Activated CD8-positive, alpha-beta T cell treated with anti-CD3 and anti-CD28 coated beads for 36 hours (primary cell): Measurements from ENCODE around the gene TMPRSS13. TPM values are rescaled to one million over a fixed set of nuclear protein-coding genes. Genes with fewer than 3 reads are reported as not detected.

Source experiments
- ATAC-seq: fragments of 200-7000 bp; cut with Tn5 transposase; one replicate; pipeline ENCODE4 v1.10.0; 2021; ENCODE audit warnings: mild to moderate bottlenecking, moderate library complexity
- CTCF ChIA-PET: fragments of 350-600 bp; sonication (Branson Sonifier 250); formaldehyde crosslinking; loops from one replicate; lab custom pipeline; 2021; ENCODE audit warnings: antibody characterized with exemption; lab: Charles Lee
- POLR2A ChIA-PET: fragments of 350-600 bp; sonication (Branson Sonifier 250); formaldehyde crosslinking; loops from one replicate; lab custom pipeline; 2021; ENCODE audit warnings: antibody characterized with exemption; lab: Charles Lee
- DNase-seq: peaks from one replicate; pipeline ENCODE4 v3.0.0-alpha.2; 2020
- H3K27ac Mint-ChIP-seq: one replicate; pipeline ENCODE4 v1.8.0; 2021; ENCODE audit warnings: mild to moderate bottlenecking, mixed read lengths
- H3K27me3 Mint-ChIP-seq: one replicate; pipeline ENCODE4 v1.8.0; 2021; ENCODE audit warnings: mixed read lengths
- H3K36me3 Mint-ChIP-seq: one replicate; pipeline ENCODE4 v1.8.0; 2021; ENCODE audit warnings: low read depth, mixed read lengths
- H3K4me1 Mint-ChIP-seq: one replicate; pipeline ENCODE4 v1.8.0; 2021; ENCODE audit warnings: low read depth, mixed read lengths
- H3K4me3 Mint-ChIP-seq: one replicate; pipeline ENCODE4 v1.8.0; 2021; ENCODE audit warnings: mild to moderate bottlenecking, moderate library complexity, mixed read lengths
- H3K9me3 Mint-ChIP-seq: one replicate; pipeline ENCODE4 v1.8.0; 2021; ENCODE audit warnings: mixed read lengths
- intact Hi-C: fragments of 100-400 bp; cut with micrococcal nuclease; formaldehyde crosslinking; loops from one replicate; pipeline ENCODE4 v1.10.0; 2022
- total RNA-seq, 2 experiments: library from RNA; stranded (reverse); gene quantifications; one replicate each; pipeline ENCODE4 v1.2.3, GENCODE V29; 2021
- TF ChIP-seq, protein P1 (sequence below): fragments of 200-600 bp; IDR thresholded peaks from one replicate; pipeline ENCODE4 v1.8.0; 2022; ENCODE audit warnings: antibody characterized with exemption, mild to moderate bottlenecking

TMPRSS13 gene
- total RNA-seq, 2 experiments from 2014 or later, result 3.5 to 4.7 TPM

DNA sequence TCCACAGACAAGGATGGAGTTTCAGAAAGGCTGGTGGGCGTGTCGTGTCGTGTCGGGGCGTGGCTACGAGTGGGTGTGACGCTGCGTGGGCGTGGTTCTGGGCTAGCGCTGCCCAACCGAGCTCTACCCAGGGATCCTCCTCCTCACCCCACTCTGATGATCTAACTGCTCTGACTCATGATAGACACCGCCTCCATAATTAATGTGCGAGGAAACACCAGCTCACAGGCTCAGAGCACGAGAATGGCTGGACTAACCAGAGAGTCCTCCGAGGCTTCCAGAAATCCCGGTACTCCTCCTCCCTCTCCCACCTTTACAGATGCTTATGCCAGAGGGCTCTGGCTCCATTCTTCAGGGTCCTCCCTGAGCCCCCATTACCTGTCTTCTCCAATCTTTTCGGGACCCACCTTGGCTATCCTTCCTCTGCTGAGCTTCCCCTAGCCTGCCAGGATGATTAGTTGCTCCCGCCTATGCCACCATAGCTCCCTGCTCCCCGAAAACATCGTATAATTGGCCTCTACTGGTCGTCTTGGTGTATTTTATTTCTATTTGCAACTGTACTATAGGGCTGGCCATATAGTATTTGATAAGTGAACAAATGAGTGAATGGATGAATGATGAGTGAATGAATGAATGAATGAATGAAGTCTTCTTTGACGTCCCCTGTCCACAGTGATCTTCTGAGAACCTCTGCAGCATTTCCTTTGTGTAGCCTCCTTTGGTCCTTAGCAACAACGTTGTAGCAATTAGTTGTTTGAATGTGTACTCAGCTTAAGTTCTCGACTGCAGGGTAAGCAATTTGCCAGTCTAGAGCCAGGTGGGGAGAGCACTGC, 21.7 kb downstream of the TMPRSS13 start:
- POLR2A ChIA-PET, result interaction anchor here (1.2 kb wide), 1 partner anchor 43 kb away, joined by 3 read pairs; no protein-coding TSS in a partner anchor
- peaks cover 17% of the 10 kb centered on the region for H3K4me1 Mint-ChIP-seq

DNA sequence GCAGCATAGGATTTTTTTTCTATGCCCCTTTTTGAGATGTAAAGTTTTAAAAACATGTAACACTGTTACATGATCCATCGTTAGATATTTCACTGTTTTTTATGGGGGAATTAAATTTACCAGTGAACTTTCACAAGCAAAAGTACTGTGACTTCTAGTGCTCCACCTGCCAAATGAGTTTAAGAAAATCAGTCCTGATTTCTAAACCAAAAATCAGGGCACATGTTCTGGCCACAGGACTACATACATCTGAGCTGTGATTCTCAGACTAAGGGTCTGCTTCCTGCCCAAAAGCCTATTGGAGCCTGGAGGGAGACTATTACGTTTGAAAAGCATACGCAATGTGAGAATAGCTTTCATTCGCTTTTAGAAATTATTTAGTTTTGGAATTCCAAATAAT, 22.5 kb downstream of the TMPRSS13 start:
- DNase-seq (no peak), ATAC-seq (no peak)
- Mint-ChIP-seq H3K27me3 (no peaks in the 10 kb centered on the region), H3K27ac (no peak overlapping the region), H3K9me3 (no peaks in the 10 kb centered on the region), H3K36me3 (no peaks in the 10 kb centered on the region), H3K4me1 (peaks cover 17% of the 10 kb centered on the region), H3K4me3 (no peak overlapping the region)
- POLR2A ChIA-PET, result no interaction called here
- CTCF ChIA-PET, result interaction anchor here (0.9 to 3.8 kb wide), 6 partner anchors 10 to 147 kb away, joined by 3 to 21 read pairs (median 5); no protein-coding TSS in a partner anchor
- TF ChIP-seq, protein P1, sequence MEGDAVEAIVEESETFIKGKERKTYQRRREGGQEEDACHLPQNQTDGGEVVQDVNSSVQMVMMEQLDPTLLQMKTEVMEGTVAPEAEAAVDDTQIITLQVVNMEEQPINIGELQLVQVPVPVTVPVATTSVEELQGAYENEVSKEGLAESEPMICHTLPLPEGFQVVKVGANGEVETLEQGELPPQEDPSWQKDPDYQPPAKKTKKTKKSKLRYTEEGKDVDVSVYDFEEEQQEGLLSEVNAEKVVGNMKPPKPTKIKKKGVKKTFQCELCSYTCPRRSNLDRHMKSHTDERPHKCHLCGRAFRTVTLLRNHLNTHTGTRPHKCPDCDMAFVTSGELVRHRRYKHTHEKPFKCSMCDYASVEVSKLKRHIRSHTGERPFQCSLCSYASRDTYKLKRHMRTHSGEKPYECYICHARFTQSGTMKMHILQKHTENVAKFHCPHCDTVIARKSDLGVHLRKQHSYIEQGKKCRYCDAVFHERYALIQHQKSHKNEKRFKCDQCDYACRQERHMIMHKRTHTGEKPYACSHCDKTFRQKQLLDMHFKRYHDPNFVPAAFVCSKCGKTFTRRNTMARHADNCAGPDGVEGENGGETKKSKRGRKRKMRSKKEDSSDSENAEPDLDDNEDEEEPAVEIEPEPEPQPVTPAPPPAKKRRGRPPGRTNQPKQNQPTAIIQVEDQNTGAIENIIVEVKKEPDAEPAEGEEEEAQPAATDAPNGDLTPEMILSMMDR, result no peak
- intact Hi-C loops, result no loop called here

More for the DNA sequence above, 21.7 kb downstream of the TMPRSS13 start:
- ATAC-seq (peak; percentile 98), DNase-seq (peak; percentile 90)
- Mint-ChIP-seq H3K4me3 (peak overlapping the region; percentile 63), H3K36me3 (no peaks in the 10 kb centered on the region), H3K27ac (peak overlapping the region; percentile 64), H3K9me3 (no peaks in the 10 kb centered on the region), H3K27me3 (no peaks in the 10 kb centered on the region)
- CTCF ChIA-PET, result interaction anchor here (0.9 to 3.8 kb wide), 7 partner anchors 9 to 148 kb away, joined by 3 to 21 read pairs (median 5); no protein-coding TSS in a partner anchor
- TF ChIP-seq, protein P1, result no peak
- intact Hi-C loops, result no loop called here

DNA sequence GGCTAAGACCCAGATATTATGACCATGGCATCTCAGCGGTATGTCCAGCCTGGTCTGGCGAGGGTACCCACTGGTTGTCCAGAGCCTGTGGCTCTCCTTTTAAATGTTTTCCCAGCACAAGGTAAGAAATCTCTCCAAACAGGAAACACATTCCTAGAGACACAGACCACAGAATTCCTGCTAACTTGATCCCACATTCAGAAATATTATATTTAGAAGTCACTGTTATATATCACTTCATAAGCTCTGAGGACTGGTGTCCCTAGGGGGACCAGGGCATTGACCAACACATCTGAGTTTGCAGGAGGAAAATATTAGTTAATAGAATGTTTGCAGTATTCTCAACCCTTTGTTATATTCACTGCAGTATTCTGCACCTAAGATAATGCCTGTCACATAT, 23.1 kb downstream of the TMPRSS13 start:
- no peak for ATAC-seq
- TF ChIP-seq, protein P1, result no peak
- no peaks in the 10 kb centered on the region for H3K27me3 Mint-ChIP-seq
- H3K9me3 Mint-ChIP-seq, result no peaks in the 10 kb centered on the region
- no peaks in the 10 kb centered on the region for H3K36me3 Mint-ChIP-seq
- no peak overlapping the region for H3K27ac Mint-ChIP-seq
- DNase-seq, result no peak
- CTCF ChIA-PET, result interaction anchor here (1.5 kb wide), 1 partner anchor 10 kb away, joined by 5 read pairs; no protein-coding TSS in a partner anchor
- intact Hi-C loops, result no loop called here
- peaks cover 17% of the 10 kb centered on the region for H3K4me1 Mint-ChIP-seq
- H3K4me3 Mint-ChIP-seq, result no peak overlapping the region
- POLR2A ChIA-PET, result no interaction called here

DNA sequence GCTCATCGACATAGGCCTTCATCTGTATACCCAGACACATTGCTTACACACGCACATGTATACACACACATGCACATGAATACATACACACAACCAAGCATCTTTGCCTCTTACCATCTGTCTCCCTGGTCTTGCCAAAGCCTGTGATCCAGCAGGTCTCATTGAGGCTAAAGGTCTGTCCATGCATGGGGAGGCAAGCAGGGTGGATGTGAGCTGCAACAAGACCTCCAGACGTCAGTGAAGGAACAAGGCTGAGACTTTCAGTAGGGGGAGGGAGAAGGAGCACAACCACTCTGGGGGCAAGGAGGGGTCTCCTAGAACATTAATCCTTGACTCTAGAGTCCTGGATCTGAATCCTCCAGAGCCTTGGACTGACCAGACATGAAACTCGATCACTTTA, 23.7 kb downstream of the TMPRSS13 start:
- Mint-ChIP-seq H3K27me3 (no peaks in the 10 kb centered on the region), H3K4me1 (peaks cover 17% of the 10 kb centered on the region), H3K9me3 (no peaks in the 10 kb centered on the region), H3K36me3 (no peaks in the 10 kb centered on the region), H3K27ac (no peak overlapping the region), H3K4me3 (no peak overlapping the region)
- ChIA-PET POLR2A (no interaction called here), CTCF (interaction anchor here (0.7 to 1.9 kb wide), 6 partner anchors 20 to 98 kb away, joined by 3 to 9 read pairs (median 4); no protein-coding TSS in a partner anchor)
- ATAC-seq, result no peak
- TF ChIP-seq, protein P1, result no peak
- intact Hi-C loops, result no loop called here
- DNase-seq, result no peak
